Measurements from ENCODE around the gene PPP3R1. TPM values are rescaled to one million over a fixed set of nuclear protein-coding genes. Genes with fewer than 3 reads are reported as not detected.

Gene PPP3R1
- total RNA-seq, 2 experiments from 2014 or later, result 15.1 to 90.3 TPM

- H2AFZ ChIP-seq (ENCODE audit: low read length), result peak overlapping the region; percentile 58
- H3K9me3 ChIP-seq (ENCODE audit: low read length), result no peaks in the 10 kb centered on the region
- H3K27ac ChIP-seq (ENCODE audit: low read depth, low read length, poor library complexity, severe bottlenecking), result peak overlapping the region; percentile 76
- DNase-seq (ENCODE audit: low spot score), result no peak
- peaks cover 64% of the 10 kb centered on the region for H3K79me2 ChIP-seq (ENCODE audit: insufficient read depth, low read depth, low read length)
- peaks cover 26% of the 10 kb centered on the region for H3K36me3 ChIP-seq (ENCODE audit: insufficient read depth, low read length)
- ChIA-PET CTCF (ENCODE audit: unreplicated experiment) (no interaction called here), POLR2A (interaction anchor here (0.7 to 1.7 kb wide), 5 partner anchors 9 to 121 kb away, joined by 3 to 4 read pairs (median 3); no protein-coding TSS in a partner anchor)
- TF ChIP-seq EZH2phosphoT487 (IDR thresholded peaks at IDR 0.05; ENCODE audit: borderline replicate concordance, low read depth, low read length) (no peak), CTCF (conservative IDR thresholded peaks at IDR 0.05; ENCODE audit: low read length) (no peak)
- peaks cover 33% of the 10 kb centered on the region for H3K4me1 ChIP-seq (ENCODE audit: insufficient read depth, low read length, poor library complexity, severe bottlenecking)
- H4K20me1 ChIP-seq (ENCODE audit: insufficient read depth, low read length), result peaks cover 5% of the 10 kb centered on the region; the same call in 1 of the 2 replicates
- peak overlapping the region; percentile 100 for H3K4me3 ChIP-seq (ENCODE audit: low read depth, low read length, poor library complexity, severe bottlenecking)
- peak overlapping the region; percentile 95 for H3K4me2 ChIP-seq (ENCODE audit: low read length)
- BruUV-seq (replicated peaks), result TSS peak; percentile 72
- no peaks in the 10 kb centered on the region for H3K9me2 ChIP-seq (ENCODE audit: insufficient read depth, low read length)
- intact Hi-C loops (cut with micrococcal nuclease; ENCODE audit: unreplicated experiment), result loop anchor here (1.0 to 10.0 kb wide), 3 partner anchors 35 to 288 kb away; partner anchors contain the start of gene PPP3R1
Measured at GRCh38 chr2:68157002-68157401, 95.3 kb downstream of the PPP3R1 start.

- peak overlapping the region; percentile 76 for H3K27ac ChIP-seq (ENCODE audit: low read depth, low read length, poor library complexity, severe bottlenecking)
- no peaks in the 10 kb centered on the region for H3K9me2 ChIP-seq (ENCODE audit: insufficient read depth, low read length)
- POLR2A ChIA-PET, result interaction anchor here (0.6 to 1.7 kb wide), 6 partner anchors 9 to 98 kb away, joined by 3 to 4 read pairs (median 4); no protein-coding TSS in a partner anchor
- H3K4me3 ChIP-seq (ENCODE audit: low read depth, low read length, poor library complexity, severe bottlenecking), result peak overlapping the region; percentile 100
- peaks cover 5% of the 10 kb centered on the region; the same call in 1 of the 2 replicates for H4K20me1 ChIP-seq (ENCODE audit: insufficient read depth, low read length)
- peaks cover 39% of the 10 kb centered on the region for H3K4me1 ChIP-seq (ENCODE audit: insufficient read depth, low read length, poor library complexity, severe bottlenecking)
- intact Hi-C loops (cut with micrococcal nuclease; ENCODE audit: unreplicated experiment), result loop anchor here (5.0 to 10.0 kb wide), 2 partner anchors 34 to 288 kb away; no protein-coding TSS in a partner anchor
- no peaks in the 10 kb centered on the region for H3K9me3 ChIP-seq (ENCODE audit: low read length)
- H3K36me3 ChIP-seq (ENCODE audit: insufficient read depth, low read length), result peaks cover 20% of the 10 kb centered on the region
- H2AFZ ChIP-seq (ENCODE audit: low read length), result peak overlapping the region; percentile 58; the same call in 1 of the 2 replicates
- peak overlapping the region; percentile 95 for H3K4me2 ChIP-seq (ENCODE audit: low read length)
- DNase-seq (ENCODE audit: low spot score), result no peak
- CTCF ChIA-PET (ENCODE audit: unreplicated experiment), result no interaction called here
- BruUV-seq (replicated peaks), result no TSS peak
- TF ChIP-seq CTCF (conservative IDR thresholded peaks at IDR 0.05; ENCODE audit: low read length) (no peak), EZH2phosphoT487 (IDR thresholded peaks at IDR 0.05; ENCODE audit: borderline replicate concordance, low read depth, low read length) (no peak)
- peaks cover 66% of the 10 kb centered on the region for H3K79me2 ChIP-seq (ENCODE audit: insufficient read depth, low read depth, low read length)
Measured at GRCh38 chr2:68156419-68156818, 95.9 kb downstream of the PPP3R1 start.

DNA sequence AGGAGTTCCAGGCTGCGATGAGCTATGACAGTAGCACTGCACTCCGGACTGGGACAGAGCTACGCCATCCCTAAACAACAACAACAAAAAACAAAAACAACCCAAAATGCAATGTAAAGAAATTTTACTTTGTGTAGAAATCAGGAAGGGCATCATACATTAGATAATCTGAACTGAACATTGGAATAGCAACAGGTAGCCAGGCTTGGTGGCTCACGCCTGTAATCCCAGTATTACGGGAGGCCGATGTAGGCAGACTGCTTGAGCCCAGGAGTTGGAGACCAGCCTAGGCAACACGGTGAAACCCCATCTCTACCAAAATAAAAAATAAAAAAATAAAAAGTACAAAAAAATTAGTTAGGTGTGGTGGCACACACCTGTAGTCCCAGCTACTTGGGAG is 96.7 kb downstream of the PPP3R1 start:
- no peaks in the 10 kb centered on the region for H3K9me3 ChIP-seq (ENCODE audit: low read length)
- H4K20me1 ChIP-seq (ENCODE audit: insufficient read depth, low read length), result peaks cover 5% of the 10 kb centered on the region; the same call in 1 of the 2 replicates
- peaks cover 47% of the 10 kb centered on the region for H3K4me1 ChIP-seq (ENCODE audit: insufficient read depth, low read length, poor library complexity, severe bottlenecking)
- ChIA-PET CTCF (ENCODE audit: unreplicated experiment) (no interaction called here), POLR2A (interaction anchor here (0.5 to 1.7 kb wide), 4 partner anchors 9 to 99 kb away, joined by 3 to 4 read pairs (median 4); no protein-coding TSS in a partner anchor)
- H3K79me2 ChIP-seq (ENCODE audit: insufficient read depth, low read depth, low read length), result peaks cover 63% of the 10 kb centered on the region
- TF ChIP-seq CTCF (conservative IDR thresholded peaks at IDR 0.05; ENCODE audit: low read length), result no peak
- TF ChIP-seq EZH2phosphoT487 (IDR thresholded peaks at IDR 0.05; ENCODE audit: borderline replicate concordance, low read depth, low read length), result no peak
- H3K4me2 ChIP-seq (ENCODE audit: low read length), result peak overlapping the region; percentile 95
- DNase-seq (ENCODE audit: low spot score), result no peak
- intact Hi-C loops (cut with micrococcal nuclease; ENCODE audit: unreplicated experiment), result loop anchor here (5.0 to 10.0 kb wide), 2 partner anchors 33 to 289 kb away; no protein-coding TSS in a partner anchor
- H3K9me2 ChIP-seq (ENCODE audit: insufficient read depth, low read length), result no peaks in the 10 kb centered on the region
- H3K4me3 ChIP-seq (ENCODE audit: low read depth, low read length, poor library complexity, severe bottlenecking), result no peak overlapping the region
- H2AFZ ChIP-seq (ENCODE audit: low read length), result no peak overlapping the region
- no TSS peak for BruUV-seq (replicated peaks)
- peaks cover 12% of the 10 kb centered on the region for H3K36me3 ChIP-seq (ENCODE audit: insufficient read depth, low read length)
- no peak overlapping the region for H3K27ac ChIP-seq (ENCODE audit: low read depth, low read length, poor library complexity, severe bottlenecking)
